T-cell (primary cell): ENCODE measurements around the gene ARHGEF25. TPM values are rescaled to one million over a fixed set of nuclear protein-coding genes. Genes with fewer than 3 reads are reported as not detected.

ENCODE experiments used
- ATAC-seq, 4 experiments: fragments of 200-7000 bp in 3 of 4; fragments of 150-1000 bp in 1 of 4; cut with Tn5 transposase; replicated peaks in 1 of 4; 1 replicate in 3 of 4; 2 replicates in 1 of 4; pipeline ENCODE4 v1.10.0; 2021; ENCODE audit warnings: moderate library complexity in 3 of 4, mild to moderate bottlenecking in 2 of 4, moderate number of reproducible peaks in 1 of 4
- CTCF ChIA-PET, 2 donors: fragments of 300-600 bp; sonication (Branson Sonifier 250); formaldehyde crosslinking; loops; one replicate each; lab custom pipeline; 2022; ENCODE audit warnings: antibody characterized with exemption in 2 of 2; lab: Charles Lee
- POLR2A ChIA-PET, 2 donors: fragments of 300-600 bp; sonication (Branson Sonifier 250); formaldehyde crosslinking; loops; one replicate each; lab custom pipeline; 2022; ENCODE audit warnings: antibody characterized with exemption in 2 of 2; lab: Charles Lee
- DNase-seq, 35 experiments: peaks; one replicate each; pipeline versions ENCODE4 v3.0.0 to v3.0.0-alpha.2; 2013 to 2023
- H3K27ac ChIP-seq: one replicate; pipeline ENCODE4 v1.5.1; 2013; ENCODE audit warnings: low read length
- H3K27me3 ChIP-seq, 2 experiments: replicated peaks in 1 of 2; 1 replicate in 1 of 2; 2 replicates in 1 of 2; pipeline versions ENCODE4 v1.6.1 to v1.7.0; 2013; ENCODE audit warnings: low read length in 1 of 2, mixed read lengths in 1 of 2; ENCODE audit not compliant: control insufficient read depth in 2 of 2, insufficient read depth in 2 of 2; ENCODE audit errors: extremely low read depth in 1 of 2
- H3K36me3 ChIP-seq, 2 donors: 1 replicate in 1 of 2; 2 replicates in 1 of 2; pipeline versions ENCODE4 v1.6.1 to v1.7.0; 2013; ENCODE audit warnings: low read length in 1 of 2; ENCODE audit not compliant: control insufficient read depth in 2 of 2, insufficient read depth in 1 of 2; ENCODE audit errors: extremely low read depth in 1 of 2
- H3K4me1 ChIP-seq, 2 experiments: 1 replicate in 1 of 2; 2 replicates in 1 of 2; pipeline versions ENCODE4 v1.6.1 to v1.7.0; 2013; ENCODE audit warnings: low read length in 2 of 2, mixed read lengths in 1 of 2; ENCODE audit not compliant: insufficient read depth in 2 of 2, control insufficient read depth in 1 of 2; ENCODE audit errors: extremely low read depth in 1 of 2
- H3K4me3 ChIP-seq, 2 donors: 1 replicate in 1 of 2; 2 replicates in 1 of 2; pipeline versions ENCODE4 v1.5.1 to v1.7.0; 2013; ENCODE audit warnings: mild to moderate bottlenecking in 2 of 2, low read length in 1 of 2, moderate library complexity in 1 of 2; ENCODE audit not compliant: control insufficient read depth in 1 of 2; ENCODE audit errors: extremely low read depth in 1 of 2
- H3K9me3 ChIP-seq: 2 replicates; pipeline ENCODE4 v1.7.0; 2013
- H3K27ac Mint-ChIP-seq, 2 donors: one replicate each; pipeline ENCODE4 v1.8.0; 2020 to 2021; ENCODE audit warnings: mild to moderate bottlenecking in 2 of 2, mixed read lengths in 2 of 2
- H3K27me3 Mint-ChIP-seq, 2 donors: one replicate each; pipeline ENCODE4 v1.8.0; 2021 to 2022; ENCODE audit warnings: mixed read lengths in 2 of 2
- H3K36me3 Mint-ChIP-seq: one replicate; pipeline ENCODE4 v1.8.0; 2021; ENCODE audit warnings: mixed read lengths
- H3K4me1 Mint-ChIP-seq, 3 donors: one replicate each; pipeline ENCODE4 v1.8.0; 2020 to 2022; ENCODE audit warnings: mixed read lengths in 3 of 3, mild to moderate bottlenecking in 1 of 3
- H3K4me3 Mint-ChIP-seq, 3 donors: one replicate each; pipeline ENCODE4 v1.8.0; 2020 to 2022; ENCODE audit warnings: mild to moderate bottlenecking in 3 of 3, mixed read lengths in 3 of 3, moderate library complexity in 3 of 3
- H3K9me3 Mint-ChIP-seq, 3 donors: one replicate each; pipeline ENCODE4 v1.8.0; 2020 to 2022; ENCODE audit warnings: mixed read lengths in 3 of 3
- WGBS: methylation state at CpG from one replicate; pipeline ENCODE4 v1.1.5; 2013; ENCODE audit warnings: missing lambda C conversion rate; ENCODE audit not compliant: insufficient coverage; 5-methylcytosine and 5-hydroxymethylcytosine counted together
- total RNA-seq, 35 experiments: library from RNA in 6 of 35; stranded (reverse) in 6 of 35; fragments of 120-200 nt in 1 of 35; gene quantifications; one replicate each; pipeline versions ENCODE4 v1.2.1 to v1.2.4 and lab custom pipeline; 2013 to 2026

The ARHGEF25 gene
- total RNA-seq, 5 donors from 2014 or later (not counting 1 experiment from before 2014, with no cell fraction given): 0.67 to 1.4 (median 0.84) TPM

GRCh38 chr12:57571926-57572762, 39.1 kb upstream of the ARHGEF25 start:
- Mint-ChIP-seq H3K9me3 (no peaks in the 10 kb centered on the region), H3K36me3 (no peaks in the 10 kb centered on the region), H3K27ac (no peak overlapping the region), H3K27me3 (peaks cover 0 to 3% of the 10 kb centered on the region in 2 donors), H3K4me1 (no peaks in the 10 kb centered on the region), H3K4me3 (no peak overlapping the region)
- H3K4me3 ChIP-seq: no peak overlapping the region
- peaks cover 2 to 10% of the 10 kb centered on the region in 2 experiments for H3K27me3 ChIP-seq
- ChIA-PET POLR2A (no interaction called here), CTCF (no interaction called here)
- DNase-seq (no peak), ATAC-seq (no peak)
- H3K9me3 ChIP-seq: no peaks in the 10 kb centered on the region
- no peak overlapping the region for H3K27ac ChIP-seq
- no peaks in the 10 kb centered on the region for H3K4me1 ChIP-seq
- WGBS: 78% methylated on average over 7 of the region's 12 CpGs
- no peaks in the 10 kb centered on the region for H3K36me3 ChIP-seq

GRCh38 chr12:57574795-57575194, 36.4 kb upstream of the ARHGEF25 start:
- no peaks in the 10 kb centered on the region for H3K36me3 ChIP-seq
- no peak overlapping the region for H3K27ac Mint-ChIP-seq
- H3K36me3 Mint-ChIP-seq: no peaks in the 10 kb centered on the region
- no peaks in the 10 kb centered on the region for H3K9me3 Mint-ChIP-seq
- H3K4me1 ChIP-seq: no peaks in the 10 kb centered on the region
- no peaks in the 10 kb centered on the region for H3K9me3 ChIP-seq
- peaks cover 0 to 10% of the 10 kb centered on the region in 2 experiments for H3K27me3 ChIP-seq
- ATAC-seq (no peak), DNase-seq (no peak)
- H3K27me3 Mint-ChIP-seq: peaks cover 0 to 3% of the 10 kb centered on the region in 2 donors
- H3K4me3 ChIP-seq: no peak overlapping the region
- H3K4me3 Mint-ChIP-seq: no peak overlapping the region
- no peaks in the 10 kb centered on the region for H3K4me1 Mint-ChIP-seq
- WGBS: 86% methylated on average over 7 of the region's 10 CpGs
- H3K27ac ChIP-seq: no peak overlapping the region
- ChIA-PET CTCF (interaction anchor here (1.0 to 1.5 kb wide), 3 partner anchors 9 to 116 kb away, joined by 3 read pairs; partner anchors contain the start of gene B4GALNT1 (in 1 of the 2)), POLR2A (no interaction called here)

- Mint-ChIP-seq H3K4me1 (no peaks in the 10 kb centered on the region), H3K36me3 (no peaks in the 10 kb centered on the region), H3K27ac (no peak overlapping the region), H3K27me3 (peaks cover 0 to 3% of the 10 kb centered on the region in 2 donors), H3K9me3 (no peaks in the 10 kb centered on the region), H3K4me3 (no peak overlapping the region)
- no peak for ATAC-seq
- Histone ChIP-seq H3K9me3 (no peaks in the 10 kb centered on the region), H3K27me3 (peaks cover 0 to 10% of the 10 kb centered on the region in 2 experiments), H3K4me1 (no peaks in the 10 kb centered on the region), H3K36me3 (no peaks in the 10 kb centered on the region), H3K4me3 (no peak overlapping the region), H3K27ac (no peak overlapping the region)
- POLR2A ChIA-PET: interaction anchor here in 1 of 2 donors (0.5 to 0.7 kb wide), 2 partner anchors 85 to 115 kb away, joined by 5 to 10 read pairs; no protein-coding TSS in a partner anchor
- CTCF ChIA-PET: interaction anchor here (1.0 to 1.5 kb wide), 4 partner anchors 7 to 117 kb away, joined by 3 to 10 read pairs (median 3); partner anchors contain the start of gene B4GALNT1 (in 1 of the 2)
- DNase-seq: no peak
- WGBS: 97% methylated on average over 10 of the region's 12 CpGs
These were observed 35.2 kb upstream of the ARHGEF25 start for GRCh38 chr12:57575771-57576612.

- H3K36me3 Mint-ChIP-seq: no peaks in the 10 kb centered on the region
- Histone ChIP-seq H3K9me3 (no peaks in the 10 kb centered on the region), H3K36me3 (no peaks in the 10 kb centered on the region), H3K4me1 (no peaks in the 10 kb centered on the region), H3K27ac (no peak overlapping the region), H3K27me3 (peaks cover 0 to 12% of the 10 kb centered on the region in 2 experiments), H3K4me3 (no peak overlapping the region)
- no peak overlapping the region for H3K4me3 Mint-ChIP-seq
- WGBS: 81% methylated on average over 8 of the region's 9 CpGs
- ATAC-seq (no peak), DNase-seq (no peak)
- H3K9me3 Mint-ChIP-seq: no peaks in the 10 kb centered on the region
- H3K27me3 Mint-ChIP-seq: peaks cover 0 to 3% of the 10 kb centered on the region in 2 donors
- no peaks in the 10 kb centered on the region for H3K4me1 Mint-ChIP-seq
- no peak overlapping the region for H3K27ac Mint-ChIP-seq
- POLR2A ChIA-PET: interaction anchor here in 1 of 2 donors (0.5 to 0.7 kb wide), 2 partner anchors 86 to 114 kb away, joined by 5 to 10 read pairs; no protein-coding TSS in a partner anchor
- CTCF ChIA-PET: interaction anchor here in 1 of 2 donors (0.6 kb wide), 1 partner anchor 551 kb away, joined by 3 read pairs; no protein-coding TSS in a partner anchor
These were observed 34.5 kb upstream of the ARHGEF25 start for GRCh38 chr12:57576613-57577160.

- no peak overlapping the region for H3K4me3 Mint-ChIP-seq
- Histone ChIP-seq H3K4me1 (peaks cover 0 to 2% of the 10 kb centered on the region in 2 experiments), H3K36me3 (no peaks in the 10 kb centered on the region), H3K27me3 (peaks cover 0 to 16% of the 10 kb centered on the region in 2 experiments), H3K4me3 (no peak overlapping the region), H3K9me3 (no peaks in the 10 kb centered on the region), H3K27ac (no peak overlapping the region)
- POLR2A ChIA-PET: interaction anchor here in 1 of 2 donors (0.6 kb wide), 1 partner anchor 364 kb away, joined by 4 read pairs; no protein-coding TSS in a partner anchor
- ATAC-seq (no peak), DNase-seq (no peak)
- H3K4me1 Mint-ChIP-seq: peaks cover 0 to 2% (median 1%) of the 10 kb centered on the region in 3 donors
- peaks cover 0 to 3% of the 10 kb centered on the region in 2 donors for H3K27me3 Mint-ChIP-seq
- H3K9me3 Mint-ChIP-seq: no peaks in the 10 kb centered on the region
- H3K36me3 Mint-ChIP-seq: no peaks in the 10 kb centered on the region
- CTCF ChIA-PET: interaction anchor here in 1 of 2 donors (0.6 kb wide), 1 partner anchor 74 kb away, joined by 4 read pairs; no protein-coding TSS in a partner anchor
- H3K27ac Mint-ChIP-seq: no peak overlapping the region
- 91% methylated on average over 7 of the region's 12 CpGs for WGBS
These were observed 33.1 kb upstream of the ARHGEF25 start for GRCh38 chr12:57577981-57578758.
